Ovary (tissue), 9 donors: ENCODE results near the gene SPDYA. TPM values are rescaled to one million over a fixed set of nuclear protein-coding genes. Genes with fewer than 3 reads are reported as not detected.
"Not testable (repeated sequence)": the region's sequence is repeated elsewhere in the genome, so short reads cannot be mapped to it uniquely, and the experiment has no call there.

ENCODE experiments used
- DNase-seq, 5 donors: peaks; one replicate each; pipeline ENCODE4 v3.0.0-alpha.2; 2019 to 2020
- H3K27ac ChIP-seq, 2 donors: fragments of 200-600 bp; one replicate each; pipeline versions ENCODE4 v1.5.1 to v1.8.0; 2019 to 2022
- H3K27me3 ChIP-seq: fragments of 200-600 bp; one replicate; pipeline ENCODE4 v1.8.0; 2022
- H3K36me3 ChIP-seq: fragments of 200-600 bp; sonication (generic); one replicate; pipeline ENCODE4 v1.5.1; 2019
- H3K4me1 ChIP-seq: one replicate; pipeline ENCODE4 v1.8.1; 2013; ENCODE audit warnings: mild to moderate bottlenecking, moderate library complexity; ENCODE audit not compliant: insufficient read depth
- H3K4me3 ChIP-seq: fragments of 200-600 bp; sonication (generic); one replicate; pipeline ENCODE4 v1.5.1; 2017
- H3K9me3 ChIP-seq, 2 donors: fragments of 200-600 bp in 1 of 2; sonication (generic) in 1 of 2; one replicate each; pipeline versions ENCODE4 v1.5.1 to v1.8.1; 2013 to 2019; ENCODE audit warnings: mild to moderate bottlenecking in 1 of 2, moderate library complexity in 1 of 2
- EP300 ChIP-seq: sonication (generic); formaldehyde crosslinking; IDR thresholded peaks from one replicate; pipeline ENCODE4 v1.6.1; 2017; ENCODE audit warnings: antibody characterized with exemption
- POLR2A ChIP-seq: fragments of 450-650 bp; IDR thresholded peaks from one replicate; pipeline ENCODE4 v1.6.1; 2017; ENCODE audit warnings: antibody characterized with exemption, mild to moderate bottlenecking, moderate library complexity
- WGBS, 3 donors: extraction: QIAGEN DNeasy Blood & Tissue Kit in 1 of 3; methylation state at CpG; one replicate each; pipeline versions ENCODE4 v1.1.5 to v1.1.7; 2013 to 2017; 5-methylcytosine and 5-hydroxymethylcytosine counted together
- intact Hi-C, 4 donors: fragments of 100-400 bp; cut with DNase I; formaldehyde crosslinking; loops; one replicate each; pipeline versions ENCODE4 v1.11.0 to v1.15.1; 2022 to 2023
- polyA plus RNA-seq, 2 donors: library from polyadenylated mRNA; stranded (reverse); fragments of 200-250 nt in 1 of 2; fragments of 350-450 nt in 1 of 2; fragmentation: Illumina TruSeq in 1 of 2; extraction: RNeasy Lipid Tissue Mini Kit (QIAGEN cat#74804) in 1 of 2; gene quantifications; one replicate each; pipeline ENCODE4 v1.2.3, GENCODE V29; 2013 to 2014
- total RNA-seq, 7 donors: library from RNA; depleted of rRNA in 2 of 7; stranded (reverse); fragments of >200 nt in 2 of 7; fragmentation: NEBNext Ultra II Directional in 3 of 7; extraction: Animal tissue kit (Norgen Biotek cat#: 25700) in 3 of 7; gene quantifications; one replicate each; pipeline versions ENCODE4 v1.1.0 to v1.2.4, GENCODE V29; 2016 to 2023
- TF ChIP-seq, protein P1 (sequence below), 3 donors: fragments of 450-650 bp in 2 of 3; fragments of 200-600 bp in 1 of 3; IDR thresholded peaks; one replicate each; pipeline versions ENCODE4 v1.5.1 to v1.8.0; 2016 to 2022; ENCODE audit warnings: antibody characterized with exemption in 3 of 3, mild to moderate bottlenecking in 1 of 3
- donor health status: DM: no; HTN: no; CAD: no; lungs with moderate emphysema.
- donor health status: DM: no; HTN: no; CAD: no.
- donor health status: Bipolar disorder and iron deficiency.
- donor health status: DM: yes; HTN: yes; CAD: no.
- donor health status: DM: no; HTN: no; CAD: no.
- donor health status: DM: yes; HTN: yes; CAD: no.

Gene SPDYA
- total and polyA plus RNA-seq, 9 donors, result 0.13 to 4.3 (median 0.94) TPM

DNA sequence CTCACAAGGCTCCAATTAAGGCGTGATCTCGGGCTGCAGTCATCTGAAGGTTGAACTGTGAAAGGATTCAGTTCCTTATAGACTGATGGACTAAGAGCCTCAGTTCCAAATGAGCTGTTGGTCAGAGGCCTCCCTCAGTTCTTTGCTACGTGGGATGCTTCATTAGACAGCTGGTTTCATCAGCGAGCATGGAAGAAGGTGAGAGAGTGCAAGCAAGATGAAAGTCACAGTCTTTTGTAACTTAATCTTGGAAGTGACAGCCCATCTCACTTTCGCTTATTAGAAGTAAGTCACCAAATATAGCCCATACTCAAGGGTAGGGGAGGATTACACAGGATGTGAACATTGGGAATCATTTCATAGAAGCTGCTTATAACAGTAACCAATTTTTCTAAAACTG, 32.2 kb upstream of the SPDYA start:
- WGBS, 3 donors, result 87 to 88% (median 87%) methylated on average over 5 of the region's 5 CpGs
- Histone ChIP-seq H3K4me1 (peaks cover 4% of the 10 kb centered on the region), H3K27me3 (no peaks in the 10 kb centered on the region), H3K9me3 (no peaks in the 10 kb centered on the region), H3K36me3 (no peaks in the 10 kb centered on the region), H3K27ac (no peak overlapping the region), H3K4me3 (no peak overlapping the region)
- TF ChIP-seq EP300, result no peak
- TF ChIP-seq, protein P1, sequence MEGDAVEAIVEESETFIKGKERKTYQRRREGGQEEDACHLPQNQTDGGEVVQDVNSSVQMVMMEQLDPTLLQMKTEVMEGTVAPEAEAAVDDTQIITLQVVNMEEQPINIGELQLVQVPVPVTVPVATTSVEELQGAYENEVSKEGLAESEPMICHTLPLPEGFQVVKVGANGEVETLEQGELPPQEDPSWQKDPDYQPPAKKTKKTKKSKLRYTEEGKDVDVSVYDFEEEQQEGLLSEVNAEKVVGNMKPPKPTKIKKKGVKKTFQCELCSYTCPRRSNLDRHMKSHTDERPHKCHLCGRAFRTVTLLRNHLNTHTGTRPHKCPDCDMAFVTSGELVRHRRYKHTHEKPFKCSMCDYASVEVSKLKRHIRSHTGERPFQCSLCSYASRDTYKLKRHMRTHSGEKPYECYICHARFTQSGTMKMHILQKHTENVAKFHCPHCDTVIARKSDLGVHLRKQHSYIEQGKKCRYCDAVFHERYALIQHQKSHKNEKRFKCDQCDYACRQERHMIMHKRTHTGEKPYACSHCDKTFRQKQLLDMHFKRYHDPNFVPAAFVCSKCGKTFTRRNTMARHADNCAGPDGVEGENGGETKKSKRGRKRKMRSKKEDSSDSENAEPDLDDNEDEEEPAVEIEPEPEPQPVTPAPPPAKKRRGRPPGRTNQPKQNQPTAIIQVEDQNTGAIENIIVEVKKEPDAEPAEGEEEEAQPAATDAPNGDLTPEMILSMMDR (IDR thresholded peaks at IDR 0.05), result no peak
- TF ChIP-seq POLR2A, result no peak
- intact Hi-C loops, result no loop called here
- no peak for DNase-seq

DNA sequence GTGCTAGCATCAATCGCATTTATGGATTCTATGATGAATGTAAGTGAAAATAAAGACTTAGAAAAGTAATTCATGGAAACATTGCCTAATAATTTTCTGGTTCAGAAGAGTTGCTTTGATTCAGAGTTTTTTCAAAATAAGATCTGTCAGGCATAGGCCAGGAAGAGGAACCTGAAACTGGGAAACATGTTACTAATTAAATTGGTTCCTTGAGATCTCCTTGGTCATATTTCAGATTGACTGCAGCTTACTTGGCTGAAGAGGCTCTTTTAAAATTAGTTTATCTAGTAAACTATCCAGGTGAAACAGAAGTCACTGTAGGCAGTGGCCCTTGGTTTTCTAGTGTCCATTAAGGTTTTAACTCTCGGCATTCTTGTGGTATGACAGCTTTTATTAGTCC, 31.6 kb upstream of the SPDYA start:
- intact Hi-C loops, result no loop called here
- Histone ChIP-seq H3K4me3 (no peak overlapping the region), H3K27ac (no peak overlapping the region), H3K27me3 (no peaks in the 10 kb centered on the region), H3K9me3 (no peaks in the 10 kb centered on the region), H3K4me1 (peaks cover 4% of the 10 kb centered on the region), H3K36me3 (no peaks in the 10 kb centered on the region)
- TF ChIP-seq EP300 (no peak), POLR2A (no peak)
- TF ChIP-seq, protein P1 (IDR thresholded peaks at IDR 0.05), result no peak
- no peak for DNase-seq
- 87 to 95% (median 91%) methylated on average over 2 of the region's 2 CpGs for WGBS, 3 donors

DNA sequence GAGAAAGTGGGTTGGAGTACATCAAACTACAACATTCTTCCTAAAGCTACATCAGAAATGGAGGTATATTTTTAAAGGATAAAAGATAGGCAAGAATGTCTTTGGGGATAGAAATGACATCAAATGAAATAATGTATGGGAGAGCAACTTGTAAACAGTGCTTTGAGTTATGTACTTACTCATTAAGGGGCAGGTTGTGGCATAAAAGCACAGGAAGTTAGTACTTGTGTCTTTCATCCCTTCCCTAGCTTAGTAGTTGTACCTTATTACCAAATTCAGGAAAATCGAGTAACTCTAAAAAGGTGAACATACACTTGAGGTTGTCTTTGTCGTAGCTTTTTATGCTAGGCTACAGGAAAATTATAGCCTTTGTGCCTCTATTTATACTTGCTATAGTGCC, 30.1 kb upstream of the SPDYA start:
- H3K9me3 ChIP-seq, result no peaks in the 10 kb centered on the region
- no peaks in the 10 kb centered on the region for H3K4me1 ChIP-seq
- DNase-seq, result no peak
- no peak for TF ChIP-seq EP300
- TF ChIP-seq, protein P1 (IDR thresholded peaks at IDR 0.05), result no peak
- TF ChIP-seq POLR2A, result no peak
- intact Hi-C loops, result no loop called here
- H3K4me3 ChIP-seq, result no peak overlapping the region
- H3K36me3 ChIP-seq, result no peaks in the 10 kb centered on the region
- 84 to 95% (median 90%) methylated on average over 2 of the region's 2 CpGs for WGBS, 3 donors
- H3K27ac ChIP-seq, result no peak overlapping the region
- no peaks in the 10 kb centered on the region for H3K27me3 ChIP-seq

DNA sequence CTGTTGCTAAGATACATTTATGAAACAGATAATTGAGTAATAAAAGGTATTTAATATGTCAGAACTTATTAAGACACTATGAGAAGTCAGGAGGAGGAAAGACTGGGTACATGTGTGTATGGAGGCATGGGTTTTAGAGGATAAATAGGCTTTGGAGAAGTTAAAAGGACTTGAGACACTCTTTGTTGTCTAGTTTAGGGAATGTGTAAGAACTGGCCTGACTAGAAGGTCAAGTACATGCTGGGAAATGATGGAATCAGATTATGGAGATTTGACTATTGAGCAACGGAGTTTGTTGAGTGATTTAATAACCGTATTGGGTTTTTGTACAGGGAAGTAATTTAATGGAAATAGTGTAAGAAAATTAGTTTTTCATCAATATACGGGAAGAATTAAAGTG, 28.2 kb upstream of the SPDYA start:
- intact Hi-C loops, result no loop called here
- no peaks in the 10 kb centered on the region for H3K4me1 ChIP-seq
- H3K4me3 ChIP-seq, result no peak overlapping the region

DNA sequence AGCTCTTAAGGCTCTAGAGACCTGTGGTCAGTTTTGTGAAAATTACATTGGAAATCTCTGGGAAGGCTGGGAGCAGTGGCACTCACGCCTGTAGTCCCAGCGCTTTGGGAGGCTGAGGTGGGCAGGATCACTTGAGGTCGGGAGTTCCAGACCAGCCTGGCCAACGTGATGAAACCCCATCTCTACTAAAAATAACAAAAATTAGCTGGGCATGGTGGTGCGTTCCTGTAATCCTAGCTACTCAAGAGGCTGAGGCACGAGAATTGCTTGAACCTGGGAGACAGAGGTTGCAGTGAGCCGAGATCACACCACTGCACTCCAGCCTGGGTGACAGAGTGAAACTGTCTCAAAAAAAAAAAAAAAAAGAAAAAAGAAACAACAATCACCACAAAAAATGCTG, 26.1 kb upstream of the SPDYA start:
- intact Hi-C loops, H3K27me3 ChIP-seq, H3K36me3 ChIP-seq, H3K4me1 ChIP-seq, H3K9me3 ChIP-seq, H3K4me3 ChIP-seq, DNase-seq, H3K27ac ChIP-seq: not testable (repeated sequence)
- 83 to 86% (median 83%) methylated on average over 7 of the region's 7 CpGs for WGBS, 3 donors

More for the DNA sequence above, 28.2 kb upstream of the SPDYA start:
- TF ChIP-seq, protein P1 (IDR thresholded peaks at IDR 0.05), result no peak
- TF ChIP-seq POLR2A (no peak), EP300 (no peak)
- DNase-seq, result no peak
- Histone ChIP-seq H3K27me3 (no peaks in the 10 kb centered on the region), H3K27ac (no peak overlapping the region), H3K9me3 (no peaks in the 10 kb centered on the region), H3K36me3 (no peaks in the 10 kb centered on the region)
- WGBS, 3 donors, result 64 to 92% (median 79%) methylated on average over 3 of the region's 3 CpGs
